Measurements from ENCODE around the gene FIGN. TPM values are rescaled to one million over a fixed set of nuclear protein-coding genes. Genes with fewer than 3 reads are reported as not detected.

Gene FIGN
- total and polyA plus RNA-seq, 10 of the 15 experiments (the other 5 are each of a cell fraction or from before 2014, with no cell fraction given) = under 0.01 to 0.01 TPM; not detected in 8

DNA sequence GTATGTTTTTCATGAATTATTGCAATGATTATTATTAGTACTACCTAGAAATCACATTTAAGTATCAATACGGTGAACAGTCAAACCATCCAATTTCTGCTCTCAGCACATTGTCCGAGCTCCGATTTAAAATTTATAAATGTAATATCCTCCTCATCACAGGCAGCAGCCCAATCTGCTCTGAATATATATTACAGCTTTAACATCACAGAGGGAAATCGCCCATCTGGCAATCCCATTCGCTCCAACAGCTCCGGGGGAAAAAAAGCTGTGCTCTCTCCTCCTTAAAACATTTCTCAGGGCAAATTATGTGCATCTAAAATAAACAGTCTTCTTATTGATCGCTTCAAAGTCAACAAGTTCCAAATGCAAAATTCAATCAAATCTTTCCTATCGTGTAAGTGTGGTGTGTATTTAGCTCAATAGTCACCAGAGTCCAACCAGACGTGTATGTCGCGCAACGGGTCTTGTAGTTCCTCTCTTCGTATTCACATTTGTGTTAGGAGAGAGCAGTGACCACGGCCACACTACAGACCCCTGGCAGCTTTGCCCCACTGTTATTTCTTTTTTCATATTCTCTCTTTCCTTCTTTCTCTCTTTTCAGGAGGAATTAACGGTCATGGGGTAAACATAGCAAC is 2.4 kb downstream of the FIGN start:
- intact Hi-C loops (cut with micrococcal nuclease; ENCODE audit: unreplicated experiment) (no loop called here), in situ Hi-C loops (cut with MboI) (no loop called here)
- TF ChIP-seq RFX5 (IDR thresholded peaks at IDR 0.05; ENCODE audit: low read depth, low read length) (no peak), CEBPB (IDR thresholded peaks at IDR 0.05; ENCODE audit: borderline replicate concordance in 1 of 2, low read depth in 2 of 2, low read length in 2 of 2) (no peak), BCL11A (IDR thresholded peaks at IDR 0.05; ENCODE audit: low read depth, low read length) (no peak)
- no peak overlapping the region for H3K4me2 ChIP-seq (ENCODE audit: control insufficient read depth, insufficient read depth)
- ATAC-seq = no peak
- H3K4me3 ChIP-seq = no peak overlapping the region
- RAD21 ChIA-PET (ENCODE audit: unreplicated experiment) = no interaction called here
- no peak overlapping the region for H2AFZ ChIP-seq (ENCODE audit: control insufficient read depth, low read depth, low read length)
- no peaks in the 10 kb centered on the region for H3K9me3 ChIP-seq (replicated peaks; ENCODE audit: control insufficient read depth, insufficient read depth, low read length)
- H3K36me3 ChIP-seq (ENCODE audit: control insufficient read depth in 2 of 2, insufficient read depth in 2 of 2, low read length in 1 of 2) = no peaks in the 10 kb centered on the region
- no TSS peak for BruUV-seq (replicated peaks)
- POLR2A ChIA-PET = no interaction called here
- H3K27ac ChIP-seq (ENCODE audit: control insufficient read depth, insufficient read depth) = no peak overlapping the region
- no peaks in the 10 kb centered on the region for H4K20me1 ChIP-seq (ENCODE audit: control insufficient read depth, insufficient read depth)
- 50% methylated on average over 15 of the region's 15 CpGs for WGBS (ENCODE audit: insufficient coverage, insufficient replicate concordance, low lambda C conversion rate, missing lambda C conversion rate)
- DNase-seq (ENCODE audit: low read depth, low spot score) = no peak
- H3K27me3 ChIP-seq (replicated peaks in 1 of 2; ENCODE audit: control insufficient read depth in 2 of 2, insufficient read depth in 2 of 2, low read length in 1 of 2) = peaks cover 5 to 9% of the 10 kb centered on the region in 2 experiments
- FAIRE-seq = no peak
- H3K4me1 ChIP-seq (ENCODE audit: control insufficient read depth, insufficient read depth, low read length) = no peaks in the 10 kb centered on the region
- SMC1A ChIA-PET (ENCODE audit: uncharacterized antibody, unreplicated experiment) = no interaction called here
- CTCF ChIA-PET = interaction anchor here (1.7 kb wide), 1 partner anchor 11 kb away, joined by 4 read pairs; no protein-coding TSS in a partner anchor
- no peak overlapping the region for H3K9ac ChIP-seq (ENCODE audit: control insufficient read depth, insufficient read depth, low read length)
- H3K79me2 ChIP-seq (ENCODE audit: control insufficient read depth, insufficient read depth, low read length) = no peaks in the 10 kb centered on the region

GRCh38 chr2:163732727-163733126 is 3.1 kb downstream of the FIGN start:
- no peak for ATAC-seq
- Histone ChIP-seq H3K9me3 (replicated peaks; ENCODE audit: control insufficient read depth, insufficient read depth, low read length) (no peaks in the 10 kb centered on the region), H3K27me3 (replicated peaks in 1 of 2; ENCODE audit: control insufficient read depth in 2 of 2, insufficient read depth in 2 of 2, low read length in 1 of 2) (peaks cover 5 to 9% of the 10 kb centered on the region in 2 experiments), H4K20me1 (ENCODE audit: control insufficient read depth, insufficient read depth) (no peaks in the 10 kb centered on the region), H2AFZ (ENCODE audit: control insufficient read depth, low read depth, low read length) (no peak overlapping the region), H3K36me3 (ENCODE audit: control insufficient read depth in 2 of 2, insufficient read depth in 2 of 2, low read length in 1 of 2) (no peaks in the 10 kb centered on the region), H3K27ac (ENCODE audit: control insufficient read depth, insufficient read depth) (no peak overlapping the region), H3K4me3 (no peak overlapping the region), H3K4me2 (ENCODE audit: control insufficient read depth, insufficient read depth) (no peak overlapping the region), H3K79me2 (ENCODE audit: control insufficient read depth, insufficient read depth, low read length) (no peaks in the 10 kb centered on the region), H3K9ac (ENCODE audit: control insufficient read depth, insufficient read depth, low read length) (no peak overlapping the region), H3K4me1 (ENCODE audit: control insufficient read depth, insufficient read depth, low read length) (no peaks in the 10 kb centered on the region)
- POLR2A ChIA-PET = no interaction called here
- SMC1A ChIA-PET (ENCODE audit: uncharacterized antibody, unreplicated experiment) = no interaction called here
- in situ Hi-C loops (cut with MboI) = no loop called here
- BruUV-seq (replicated peaks) = no TSS peak
- CTCF ChIA-PET = interaction anchor here (1.7 kb wide), 1 partner anchor 10 kb away, joined by 4 read pairs; no protein-coding TSS in a partner anchor
- intact Hi-C loops (cut with micrococcal nuclease; ENCODE audit: unreplicated experiment) = no loop called here
- DNase-seq (ENCODE audit: low read depth, low spot score) = no peak
- RAD21 ChIA-PET (ENCODE audit: unreplicated experiment) = no interaction called here
- 35% methylated on average over 4 of the region's 4 CpGs for WGBS (ENCODE audit: insufficient coverage, insufficient replicate concordance, low lambda C conversion rate, missing lambda C conversion rate)
- no peak for FAIRE-seq
- TF ChIP-seq MYB (IDR thresholded peaks at IDR 0.05; ENCODE audit: borderline replicate concordance, low read depth, low read length) = no peak
- TF ChIP-seq RAD51 (IDR thresholded peaks at IDR 0.05) = no peak
- TF ChIP-seq SIX5 (IDR thresholded peaks at IDR 0.05; ENCODE audit: low read depth, low read length, severe bottlenecking) = no peak
- TF ChIP-seq CBX5 (IDR thresholded peaks at IDR 0.05; ENCODE audit: low read depth) = no peak
- TF ChIP-seq CBFB (IDR thresholded peaks at IDR 0.05; ENCODE audit: low read depth) = no peak
- no peak for TF ChIP-seq PRDM15 (CRISPR knock-in tag; IDR thresholded peaks at IDR 0.05)
- TF ChIP-seq CHD2 (IDR thresholded peaks at IDR 0.05; ENCODE audit: borderline replicate concordance, low read depth, low read length) = no peak
- TF ChIP-seq, protein P1, sequence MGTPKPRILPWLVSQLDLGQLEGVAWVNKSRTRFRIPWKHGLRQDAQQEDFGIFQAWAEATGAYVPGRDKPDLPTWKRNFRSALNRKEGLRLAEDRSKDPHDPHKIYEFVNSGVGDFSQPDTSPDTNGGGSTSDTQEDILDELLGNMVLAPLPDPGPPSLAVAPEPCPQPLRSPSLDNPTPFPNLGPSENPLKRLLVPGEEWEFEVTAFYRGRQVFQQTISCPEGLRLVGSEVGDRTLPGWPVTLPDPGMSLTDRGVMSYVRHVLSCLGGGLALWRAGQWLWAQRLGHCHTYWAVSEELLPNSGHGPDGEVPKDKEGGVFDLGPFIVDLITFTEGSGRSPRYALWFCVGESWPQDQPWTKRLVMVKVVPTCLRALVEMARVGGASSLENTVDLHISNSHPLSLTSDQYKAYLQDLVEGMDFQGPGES (IDR thresholded peaks at IDR 0.05) = no peak
- TF ChIP-seq ZSCAN29 (IDR thresholded peaks at IDR 0.05) = no peak
- no peak for TF ChIP-seq WRNIP1 (IDR thresholded peaks at IDR 0.05; ENCODE audit: borderline replicate concordance, low read depth, low read length)
- TF ChIP-seq POLR2AphosphoS5 (IDR thresholded peaks at IDR 0.05; ENCODE audit: low read length) = no peak
